Suprapubic skin (tissue), 3 donors: ENCODE data around the gene RAPGEF4.

Experiments
- EP300 ChIP-seq: sonication (generic); formaldehyde crosslinking; IDR thresholded peaks from one replicate; pipeline ENCODE4 v1.6.1; 2017; ENCODE audit warnings: antibody characterized with exemption
- POLR2A ChIP-seq, 2 donors: fragments of 450-650 bp; IDR thresholded peaks; one replicate each; pipeline ENCODE4 v1.6.1; 2017; ENCODE audit warnings: antibody characterized with exemption in 2 of 2, mild to moderate bottlenecking in 2 of 2, moderate library complexity in 2 of 2
- TF ChIP-seq, protein P1 (sequence below), 2 donors: fragments of 200-600 bp in 1 of 2; fragments of 450-650 bp in 1 of 2; sonication (generic) in 1 of 2; IDR thresholded peaks; one replicate each; pipeline ENCODE4 v1.5.1; 2016 to 2019; ENCODE audit warnings: antibody characterized with exemption in 2 of 2, mild to moderate bottlenecking in 1 of 2, moderate library complexity in 1 of 2

- TF ChIP-seq, protein P1, sequence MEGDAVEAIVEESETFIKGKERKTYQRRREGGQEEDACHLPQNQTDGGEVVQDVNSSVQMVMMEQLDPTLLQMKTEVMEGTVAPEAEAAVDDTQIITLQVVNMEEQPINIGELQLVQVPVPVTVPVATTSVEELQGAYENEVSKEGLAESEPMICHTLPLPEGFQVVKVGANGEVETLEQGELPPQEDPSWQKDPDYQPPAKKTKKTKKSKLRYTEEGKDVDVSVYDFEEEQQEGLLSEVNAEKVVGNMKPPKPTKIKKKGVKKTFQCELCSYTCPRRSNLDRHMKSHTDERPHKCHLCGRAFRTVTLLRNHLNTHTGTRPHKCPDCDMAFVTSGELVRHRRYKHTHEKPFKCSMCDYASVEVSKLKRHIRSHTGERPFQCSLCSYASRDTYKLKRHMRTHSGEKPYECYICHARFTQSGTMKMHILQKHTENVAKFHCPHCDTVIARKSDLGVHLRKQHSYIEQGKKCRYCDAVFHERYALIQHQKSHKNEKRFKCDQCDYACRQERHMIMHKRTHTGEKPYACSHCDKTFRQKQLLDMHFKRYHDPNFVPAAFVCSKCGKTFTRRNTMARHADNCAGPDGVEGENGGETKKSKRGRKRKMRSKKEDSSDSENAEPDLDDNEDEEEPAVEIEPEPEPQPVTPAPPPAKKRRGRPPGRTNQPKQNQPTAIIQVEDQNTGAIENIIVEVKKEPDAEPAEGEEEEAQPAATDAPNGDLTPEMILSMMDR (IDR thresholded peaks at IDR 0.05), result no peak
- no peak for TF ChIP-seq POLR2A (IDR thresholded peaks at IDR 0.05)
- no peak for TF ChIP-seq EP300
Measured at GRCh38 chr2:172962082-172962481, 226.4 kb downstream of the RAPGEF4 start.
